ENCODE results near the gene SSTR3.
A peak's percentile ranks its signal among the peaks of the same experiment; 100 is the strongest.

SSTR3 gene

DNA sequence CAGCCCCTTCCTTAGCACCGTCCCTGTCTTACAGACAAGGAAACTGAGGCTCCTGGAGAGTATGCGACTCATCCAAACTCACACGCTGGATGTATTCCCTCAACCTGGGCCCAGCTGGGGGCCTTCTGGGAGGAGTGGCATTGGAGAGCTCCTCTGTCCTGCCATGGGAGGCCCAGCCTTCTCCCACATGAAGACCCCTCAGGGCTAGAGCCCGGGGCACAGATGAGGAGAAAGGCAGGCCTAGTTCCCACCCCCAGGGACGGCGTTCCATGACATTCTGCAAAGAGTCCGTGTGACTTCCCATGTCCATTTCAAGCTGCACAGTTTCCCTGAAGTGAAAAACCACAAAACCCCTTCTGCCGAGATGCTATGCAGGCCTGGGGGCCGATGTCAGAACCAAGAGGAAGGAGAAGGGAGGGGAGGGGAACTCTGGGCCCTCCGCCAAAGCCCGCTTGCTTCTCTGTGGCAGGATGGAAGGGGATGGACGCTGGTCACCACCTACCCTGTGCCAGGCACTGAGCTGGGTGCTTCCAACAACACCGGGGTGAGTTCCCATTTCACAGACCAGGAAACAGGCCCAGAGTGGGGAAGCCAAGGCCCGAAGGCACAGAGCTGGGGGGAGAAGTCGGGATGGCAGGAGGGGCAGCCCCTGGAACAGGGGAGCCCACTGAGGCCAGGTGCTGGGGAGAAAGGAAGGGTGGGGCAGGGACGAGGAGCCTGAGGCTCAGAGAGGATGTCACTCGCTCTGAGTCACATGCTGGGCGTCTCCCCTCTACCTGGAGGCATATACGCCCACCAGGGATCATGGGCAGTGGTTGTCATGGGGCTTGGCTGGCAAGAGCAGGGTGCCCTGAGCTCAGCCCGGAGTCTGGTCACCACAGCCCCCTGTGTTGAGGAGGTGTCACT lies 16.1 kb upstream of the SSTR3 start:
- no peak for DNase-seq

GRCh38 chr22:37226514-37226913 lies 14.2 kb upstream of the SSTR3 start:
- no peak for DNase-seq

DNA sequence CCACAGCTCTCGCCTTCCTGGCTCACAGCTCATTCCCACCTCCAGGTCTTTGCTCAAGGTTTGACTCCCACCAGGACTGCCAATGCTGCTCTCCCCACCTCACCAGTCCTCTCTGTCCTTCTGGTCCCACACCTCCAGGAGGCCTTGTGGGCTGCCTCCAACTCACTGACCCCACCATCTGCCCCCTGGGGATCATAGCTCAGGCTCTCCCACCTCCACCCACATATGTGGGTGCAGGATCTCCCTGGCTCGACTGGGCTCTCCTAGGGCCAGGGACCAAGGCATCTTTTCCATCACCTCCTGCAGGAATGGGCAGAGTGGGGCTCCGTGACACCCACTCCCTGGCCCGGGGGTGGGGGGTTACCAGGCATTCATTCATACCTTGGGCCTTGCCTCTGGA lies 13.8 kb upstream of the SSTR3 start:
- no peak for DNase-seq

GRCh38 chr22:37225481-37225880 lies 13.2 kb upstream of the SSTR3 start:
- no peak for DNase-seq

DNA sequence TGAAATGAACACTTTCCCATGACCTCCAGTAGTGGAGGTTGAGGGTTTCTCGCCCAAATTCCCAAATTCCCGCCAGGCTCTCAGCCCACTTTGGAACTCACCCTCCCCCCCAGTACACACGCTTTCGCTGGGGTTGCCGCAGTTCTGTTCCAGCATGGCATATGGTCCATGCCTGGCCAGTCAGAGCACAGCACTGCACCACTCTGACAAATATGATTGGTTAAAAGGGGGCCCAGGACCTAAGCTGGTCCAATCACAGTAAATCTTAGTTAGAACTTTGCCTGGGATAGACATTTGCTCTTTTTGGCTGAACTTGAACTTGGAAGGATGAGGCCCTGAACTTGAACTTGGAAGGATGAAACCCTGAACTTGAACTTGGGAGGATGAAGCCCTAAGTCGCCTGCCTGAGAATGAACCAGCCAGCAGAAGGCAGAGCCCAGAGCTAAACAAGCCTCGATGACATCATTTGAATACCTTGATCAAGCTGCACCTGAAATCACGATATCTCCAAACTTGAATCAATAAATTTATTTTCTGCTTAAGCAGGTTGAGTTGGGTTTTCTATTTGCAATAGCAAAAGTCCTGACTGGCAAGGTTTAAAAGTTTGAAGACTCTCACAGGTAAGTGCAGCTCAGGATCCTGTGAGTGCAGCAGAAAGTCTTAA lies 12.6 kb upstream of the SSTR3 start:
- no peak for DNase-seq

GRCh38 chr22:37223965-37224551 lies 11.8 kb upstream of the SSTR3 start:
- no peak for DNase-seq

DNA sequence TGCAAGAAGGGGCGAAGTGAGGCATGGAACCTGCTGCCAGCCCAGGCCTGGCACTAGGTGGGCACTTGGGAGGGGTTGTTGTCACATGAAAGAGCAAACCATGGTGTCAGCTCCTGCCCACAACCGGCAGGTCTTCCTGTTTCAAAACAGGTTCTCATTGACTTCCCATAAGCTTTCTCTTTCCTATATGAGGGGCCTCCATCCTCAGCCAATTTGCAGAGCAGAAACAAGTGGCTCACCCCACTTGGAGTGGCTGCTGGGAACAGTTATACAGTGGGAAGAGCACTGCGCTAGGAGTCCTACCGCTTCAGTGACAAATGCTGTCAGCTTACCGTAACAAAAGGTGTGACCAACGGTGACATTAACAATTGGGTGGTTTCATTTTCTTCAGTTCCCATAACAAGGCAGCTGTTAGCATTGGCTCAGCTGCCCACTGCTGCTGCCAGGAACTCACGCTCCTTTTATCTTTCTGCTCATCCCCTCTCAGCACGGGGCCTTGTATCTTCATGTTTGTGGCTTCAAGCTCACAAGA lies 10.2 kb upstream of the SSTR3 start:
- DNase-seq, result peak; percentile 50

DNA sequence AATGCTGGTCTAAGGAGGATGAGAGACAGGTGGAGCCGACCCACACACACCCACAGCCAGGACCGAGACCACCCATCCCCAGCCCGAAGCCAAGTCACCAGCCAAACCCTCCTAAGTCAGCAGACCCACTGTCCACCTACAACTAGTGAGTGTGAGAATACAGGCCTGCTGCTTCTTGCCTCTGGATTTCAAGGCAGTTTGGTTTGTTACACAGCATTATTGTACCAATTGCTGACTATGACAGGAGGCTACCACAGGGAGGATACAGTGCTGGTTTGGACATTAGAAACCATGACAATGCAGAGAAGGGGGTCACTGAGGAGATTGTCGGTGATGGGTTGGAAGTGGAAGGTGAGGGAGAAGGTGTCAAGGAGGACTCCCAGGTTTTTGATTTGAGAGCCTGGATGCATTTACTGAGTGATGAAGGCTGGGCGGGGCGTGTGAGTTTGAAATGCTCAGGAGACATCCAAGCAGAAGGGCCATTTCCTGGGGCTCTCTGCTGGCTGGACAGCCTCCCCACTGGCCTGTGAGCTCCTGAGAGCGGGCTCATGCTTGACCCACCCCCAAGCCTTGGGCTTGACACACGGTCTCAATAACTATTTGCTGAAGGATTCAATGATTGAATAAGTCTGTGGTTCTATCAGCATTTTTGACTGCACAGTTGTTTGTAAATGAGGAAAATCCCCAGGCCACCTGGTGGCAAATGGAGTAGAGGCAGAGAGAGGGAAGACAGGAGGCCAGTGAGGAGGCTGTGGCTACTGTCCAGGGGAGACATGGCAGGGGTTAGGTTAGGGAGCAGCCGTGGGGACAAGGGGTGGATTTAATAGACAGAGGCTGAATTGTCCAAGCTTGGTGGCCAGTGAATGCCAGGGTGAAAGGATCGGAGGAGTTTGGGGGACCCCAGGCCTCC lies 9.4 kb upstream of the SSTR3 start:
- DNase-seq, result no peak

DNA sequence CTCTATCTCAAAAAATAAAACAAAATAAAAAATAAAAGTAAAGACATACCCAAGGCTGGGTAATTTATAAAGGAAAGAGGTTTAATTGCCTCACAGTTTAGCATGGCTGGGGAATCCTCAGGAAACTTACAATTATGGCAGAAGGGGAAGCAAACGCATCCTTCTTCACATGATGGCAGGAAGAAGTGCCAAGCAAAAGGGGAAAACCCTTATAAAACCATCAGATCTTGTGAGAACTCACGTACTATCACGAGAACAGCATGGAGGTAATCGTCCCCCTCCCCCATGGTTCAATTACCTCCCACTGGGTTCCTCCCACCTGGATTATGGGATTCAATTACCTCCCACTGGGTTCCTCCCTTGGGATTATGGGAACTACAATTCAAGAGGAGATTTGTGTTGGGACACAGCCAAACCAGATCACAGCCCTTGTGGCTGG lies 8.3 kb upstream of the SSTR3 start:
- DNase-seq, result no peak

DNA sequence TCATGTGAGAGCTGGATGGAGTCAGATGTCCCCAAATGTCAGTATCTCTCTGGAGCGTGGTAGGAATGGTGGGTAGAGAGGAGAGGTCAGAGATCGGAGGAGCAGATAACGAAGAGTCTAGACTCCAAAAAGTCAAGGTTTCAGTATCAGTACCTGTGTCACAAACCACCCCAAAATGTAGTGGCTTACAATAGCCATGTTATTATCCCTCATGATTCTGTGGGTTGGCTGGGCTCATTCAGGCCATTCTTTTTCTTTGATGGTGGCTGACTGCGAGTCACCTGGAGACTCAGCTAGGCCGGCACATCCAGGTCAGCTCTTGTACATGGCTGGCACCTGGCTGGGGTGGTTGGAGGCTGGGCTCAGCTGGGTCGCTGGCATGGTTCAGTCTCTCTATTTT lies 7.3 kb upstream of the SSTR3 start:
- DNase-seq, result no peak

DNA sequence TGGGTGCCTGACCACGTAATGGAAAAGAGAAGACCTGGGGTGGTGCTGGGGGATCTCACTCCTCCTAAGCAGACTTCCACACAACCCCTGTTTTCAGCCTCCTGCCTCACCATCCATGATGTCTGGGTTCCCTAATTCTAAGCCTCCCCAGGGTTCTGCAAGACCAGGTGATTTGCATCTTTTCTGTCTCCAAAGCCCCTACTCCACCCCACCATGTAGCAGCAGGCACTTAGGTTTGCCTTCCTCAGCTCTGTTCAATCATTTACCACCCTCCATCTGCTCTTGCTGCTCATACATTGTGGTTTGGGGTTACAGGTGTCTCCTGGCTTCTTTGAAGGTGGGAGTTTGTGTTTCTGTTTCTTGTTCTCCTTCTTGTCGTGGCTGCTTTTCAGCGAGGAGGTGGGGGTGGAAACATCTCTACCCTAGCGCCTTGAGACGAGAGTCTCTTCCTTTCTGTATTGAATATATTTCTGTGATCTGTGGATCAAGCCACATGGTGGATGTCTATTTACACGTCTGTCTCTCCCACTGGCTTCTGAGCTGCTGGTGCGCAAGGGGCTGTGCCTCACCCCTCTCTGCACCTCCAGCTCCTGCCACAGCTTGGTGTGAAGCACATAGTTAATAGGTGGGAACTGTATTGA lies 6.6 kb upstream of the SSTR3 start:
- DNase-seq, result no peak

- DNase-seq, result no peak
These were observed 6.1 kb upstream of the SSTR3 start for GRCh38 chr22:37218399-37218770.

- no peak for DNase-seq
These were observed 3.6 kb upstream of the SSTR3 start for GRCh38 chr22:37215890-37216289.

GRCh38 chr22:37214731-37215030 lies 2.4 kb upstream of the SSTR3 start:
- no peak for DNase-seq

GRCh38 chr22:37213941-37214730 lies 1.9 kb upstream of the SSTR3 start:
- DNase-seq, result no peak

DNA sequence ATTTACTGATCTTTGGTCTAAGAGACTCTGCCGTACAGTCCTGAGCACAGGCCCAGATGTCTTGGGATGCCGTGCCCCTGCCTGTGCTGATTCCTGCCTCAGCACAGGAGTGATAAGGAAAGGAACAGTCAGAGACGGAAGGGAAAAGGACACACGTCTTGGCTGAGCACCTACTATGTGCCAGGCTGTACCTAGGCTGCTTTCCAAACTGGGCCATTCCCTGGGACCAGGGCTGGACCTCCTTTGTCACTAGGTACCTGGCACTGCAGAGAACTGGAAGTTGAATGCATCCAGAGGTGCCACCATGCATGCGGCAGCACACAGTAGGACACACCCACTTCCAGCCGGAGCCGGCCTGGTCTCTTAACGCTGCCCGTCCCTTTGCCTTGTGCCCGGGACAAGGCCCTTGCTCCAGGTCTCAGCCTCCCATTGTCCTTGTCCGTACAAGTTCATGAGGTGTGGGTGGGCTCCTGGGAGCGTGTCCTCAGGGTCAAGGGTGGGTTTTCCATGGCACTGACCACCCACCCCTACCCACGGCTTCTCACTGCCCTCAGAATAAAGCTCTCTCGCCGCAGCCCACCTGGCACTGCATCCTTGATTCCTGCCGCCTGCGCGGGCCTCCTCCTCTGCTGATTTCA lies 1.1 kb upstream of the SSTR3 start:
- DNase-seq, result peak; percentile 28

GRCh38 chr22:37211866-37212173 lies 457 bp downstream of the SSTR3 start:
- no peak for DNase-seq

DNA sequence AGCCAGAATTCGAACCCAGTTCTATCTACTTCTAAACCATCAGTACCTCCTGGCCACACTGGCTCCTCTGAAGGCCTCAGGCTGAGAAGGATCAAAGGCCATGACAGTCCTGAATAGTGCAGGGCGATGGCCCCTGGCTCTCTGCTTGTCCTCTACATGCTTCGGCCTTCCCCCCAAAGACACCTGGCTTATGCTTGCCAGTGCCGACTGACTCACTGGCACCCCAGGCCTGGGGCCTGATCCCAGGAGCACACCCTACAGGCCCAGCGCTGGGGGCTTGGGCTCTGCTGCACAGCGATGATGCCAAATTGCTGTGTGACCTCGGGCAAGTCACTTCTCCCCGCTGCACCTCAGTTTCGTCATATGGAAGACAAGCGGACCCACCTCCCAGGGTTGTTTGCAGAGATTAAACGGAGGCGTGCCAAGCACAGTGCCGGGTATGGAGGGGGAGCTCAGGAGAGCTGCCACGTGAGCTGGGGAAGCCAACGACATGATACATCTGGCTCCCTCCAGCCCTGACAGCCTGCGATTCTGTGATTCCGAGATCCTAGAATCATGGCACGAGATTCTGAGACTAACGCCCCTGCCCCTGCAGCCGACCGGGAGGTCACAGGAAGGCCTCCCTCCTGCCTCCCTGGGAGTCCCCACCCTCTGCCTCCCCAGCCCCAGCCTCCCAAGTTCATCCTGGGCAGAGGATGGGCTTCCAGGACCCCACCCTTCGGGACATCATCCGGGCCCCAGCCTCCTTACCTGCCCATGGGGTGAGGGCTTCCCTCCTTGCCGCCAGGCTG lies 1.0 kb downstream of the SSTR3 start:
- peak; percentile 25 for DNase-seq

DNA sequence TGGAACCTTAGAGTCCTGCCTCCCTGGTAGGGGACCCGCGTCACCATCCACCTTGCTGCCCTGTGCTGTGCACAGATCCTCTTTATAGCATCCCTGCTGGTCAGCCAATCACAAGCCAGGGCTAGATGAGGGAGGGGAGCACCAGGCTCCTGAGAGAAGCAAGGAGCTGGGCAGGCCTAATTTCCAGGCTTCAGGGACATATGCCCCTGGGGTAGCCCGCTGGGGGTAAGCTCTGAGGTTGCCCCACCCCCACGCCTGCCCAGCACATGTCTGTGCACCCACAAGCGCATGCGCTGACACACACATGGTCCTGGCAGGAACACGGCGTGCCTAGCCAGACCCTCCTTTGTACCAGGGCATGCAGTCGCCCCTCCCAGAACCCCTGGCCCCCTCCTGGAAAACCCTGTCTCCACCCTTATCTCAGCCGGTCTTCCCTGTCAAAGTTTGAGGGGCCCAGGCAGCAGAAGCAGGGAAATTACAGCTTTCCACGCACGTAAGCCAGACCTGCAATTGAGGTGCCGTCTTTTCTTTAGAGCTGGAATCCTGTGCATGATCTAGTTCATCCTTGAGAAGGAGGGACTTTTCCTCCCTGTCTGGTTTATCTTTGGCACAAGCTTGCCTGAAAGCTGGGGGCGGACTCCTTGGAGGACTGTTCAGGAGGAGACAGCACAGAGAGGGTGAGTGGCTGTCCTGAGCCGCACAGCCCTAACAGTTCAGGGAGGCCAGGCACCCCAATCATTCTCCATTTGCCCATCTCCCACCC lies 2.1 kb downstream of the SSTR3 start:
- peak; percentile 28 for DNase-seq
